SIG-M5 (cell line): Measurements from ENCODE around the gene OR2T8.
"Not testable (repeated sequence)": the region's sequence is repeated elsewhere in the genome, so short reads cannot be mapped to it uniquely, and the experiment has no call there.

ENCODE experiments used
- DNase-seq: peaks from one replicate; lab custom pipeline; 2025; lab: John Stamatoyannopoulos, UW

The OR2T8 gene, protein sequence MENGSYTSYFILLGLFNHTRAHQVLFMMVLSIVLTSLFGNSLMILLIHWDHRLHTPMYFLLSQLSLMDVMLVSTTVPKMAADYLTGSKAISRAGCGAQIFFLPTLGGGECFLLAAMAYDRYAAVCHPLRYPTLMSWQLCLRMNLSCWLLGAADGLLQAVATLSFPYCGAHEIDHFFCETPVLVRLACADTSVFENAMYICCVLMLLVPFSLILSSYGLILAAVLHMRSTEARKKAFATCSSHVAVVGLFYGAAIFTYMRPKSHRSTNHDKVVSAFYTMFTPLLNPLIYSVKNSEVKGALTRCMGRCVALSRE

GRCh38 chr1:247919952-247920351, at the start of gene OR2T8:
TSS of gene OR2T8 (plus strand) at chr1:247920252. CDS start at chr1:247921018, 766 bp downstream.
- DNase-seq: no peak

DNA sequence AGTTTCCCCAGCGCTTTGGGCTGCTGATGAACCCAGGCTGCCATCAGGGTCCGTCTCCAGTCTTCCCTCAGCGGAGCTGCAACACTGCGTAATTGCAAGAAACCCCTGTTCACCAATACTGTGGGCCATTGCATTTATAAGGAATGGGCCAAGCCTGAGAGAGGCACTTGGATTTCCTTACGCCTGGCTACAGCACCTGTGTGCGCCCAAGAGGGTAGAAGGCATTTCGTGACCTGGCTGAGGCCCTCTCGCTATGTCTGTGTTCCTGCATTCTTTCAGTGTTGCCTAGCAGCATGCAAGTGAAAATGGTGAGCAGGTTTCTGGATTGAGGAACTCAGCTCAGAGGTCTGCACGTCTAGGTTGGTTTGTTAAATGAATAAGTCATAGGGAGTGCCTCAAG, 36.7 kb upstream of the OR2T8 start:
- DNase-seq: no peak

GRCh38 chr1:247884797-247885413, 35.1 kb upstream of the OR2T8 start:
- no peak for DNase-seq

GRCh38 chr1:247895163-247895637, 24.9 kb upstream of the OR2T8 start, which contains the start of gene OR2W3:
TSS of gene OR2W3 (plus strand) at chr1:247895587. CDS start at chr1:247895587, 0 bp downstream.
- DNase-seq: no peak

DNA sequence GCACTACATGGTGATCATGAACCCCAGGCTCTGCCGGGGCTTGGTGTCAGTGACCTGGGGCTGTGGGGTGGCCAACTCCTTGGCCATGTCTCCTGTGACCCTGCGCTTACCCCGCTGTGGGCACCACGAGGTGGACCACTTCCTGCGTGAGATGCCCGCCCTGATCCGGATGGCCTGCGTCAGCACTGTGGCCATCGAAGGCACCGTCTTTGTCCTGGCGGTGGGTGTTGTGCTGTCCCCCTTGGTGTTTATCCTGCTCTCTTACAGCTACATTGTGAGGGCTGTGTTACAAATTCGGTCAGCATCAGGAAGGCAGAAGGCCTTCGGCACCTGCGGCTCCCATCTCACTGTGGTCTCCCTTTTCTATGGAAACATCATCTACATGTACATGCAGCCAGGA, 24.1 kb upstream of the OR2T8 start:
- DNase-seq: no peak

DNA sequence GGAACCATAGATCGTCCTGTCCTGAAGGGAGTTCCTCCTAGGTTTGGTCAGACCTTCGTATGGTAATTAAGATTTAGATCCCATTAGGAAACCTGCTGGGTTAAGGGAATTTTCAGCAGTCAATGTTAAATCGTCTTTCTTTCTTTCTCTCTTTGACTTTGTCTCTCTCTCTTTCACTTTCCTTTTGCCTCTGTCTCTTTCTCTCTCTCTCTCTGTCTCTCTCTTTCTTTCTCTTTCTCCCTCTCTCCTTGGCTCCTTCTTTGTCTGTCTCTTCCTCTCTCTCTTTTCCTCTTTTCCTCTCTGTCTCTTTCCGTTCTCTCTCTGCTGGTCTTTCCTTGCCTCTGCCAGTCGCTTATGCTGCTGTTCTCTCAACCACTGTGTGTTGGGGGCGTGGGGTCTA, 15.9 kb upstream of the OR2T8 start:
- no peak for DNase-seq

GRCh38 chr1:247905181-247905580, 14.9 kb upstream of the OR2T8 start:
- no peak for DNase-seq

GRCh38 chr1:247905910-247906503, 14.0 kb upstream of the OR2T8 start:
- no peak for DNase-seq

GRCh38 chr1:247906504-247907047, 13.5 kb upstream of the OR2T8 start:
- no peak for DNase-seq

DNA sequence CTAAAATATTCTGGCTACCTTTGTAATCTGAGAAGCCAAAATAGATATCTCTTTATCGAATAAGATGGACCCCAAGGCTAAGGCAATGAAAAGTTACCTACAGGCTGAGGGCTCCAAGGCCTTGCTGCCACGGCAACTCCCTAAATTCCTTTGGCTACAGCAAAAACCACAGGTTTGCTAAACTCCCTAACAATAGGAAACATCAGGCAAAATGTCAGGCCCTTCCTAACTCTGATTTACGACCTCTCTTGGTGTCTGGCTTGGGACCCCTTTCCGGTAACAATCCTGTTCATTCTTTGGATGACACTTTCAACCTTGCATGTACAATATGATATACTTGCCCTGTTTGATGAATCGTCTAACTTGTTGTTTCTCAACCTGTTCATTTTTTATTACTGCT, 11.3 kb upstream of the OR2T8 start:
- no peak for DNase-seq

DNA sequence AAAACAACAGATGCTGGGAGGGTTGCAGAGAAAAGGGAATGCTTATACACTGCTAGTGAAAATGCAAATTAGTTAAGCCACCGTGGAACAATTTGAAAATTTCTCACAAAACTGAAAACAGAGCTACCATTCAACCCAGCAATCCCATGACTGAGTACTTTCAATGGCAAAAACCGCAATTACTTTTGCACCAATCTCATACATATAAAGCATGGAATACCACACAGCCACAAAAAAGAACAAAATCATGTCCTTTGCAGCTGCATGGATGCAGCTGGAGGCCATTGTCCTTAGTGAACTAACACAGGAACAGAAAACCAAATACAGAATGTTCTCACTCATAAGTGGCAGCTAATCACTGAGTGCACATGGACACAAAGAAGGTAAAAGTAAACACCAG, 6.3 kb upstream of the OR2T8 start:
- DNase-seq: no peak

GRCh38 chr1:247914941-247915662, 5.0 kb upstream of the OR2T8 start:
- DNase-seq: no peak

DNA sequence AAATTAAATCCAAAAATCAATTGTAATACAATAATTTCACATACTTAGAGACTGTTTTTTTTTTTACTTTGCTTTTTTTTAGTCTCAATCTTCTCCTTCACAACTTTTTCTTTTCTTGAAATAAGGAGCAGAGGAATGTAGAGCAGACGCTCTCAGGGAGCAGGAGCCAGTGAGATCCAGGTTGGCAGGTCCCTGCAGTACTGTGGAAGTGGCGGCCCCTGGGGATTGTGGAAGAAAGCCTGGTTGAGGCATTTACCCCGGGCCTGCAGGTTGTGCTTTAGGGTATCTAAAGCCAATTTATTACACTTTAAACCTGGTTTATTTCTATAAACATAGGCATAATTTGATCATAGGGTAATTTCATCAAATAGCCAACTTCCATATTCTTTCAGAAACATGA, 3.9 kb downstream of the OR2T8 start:
- DNase-seq: no peak

DNA sequence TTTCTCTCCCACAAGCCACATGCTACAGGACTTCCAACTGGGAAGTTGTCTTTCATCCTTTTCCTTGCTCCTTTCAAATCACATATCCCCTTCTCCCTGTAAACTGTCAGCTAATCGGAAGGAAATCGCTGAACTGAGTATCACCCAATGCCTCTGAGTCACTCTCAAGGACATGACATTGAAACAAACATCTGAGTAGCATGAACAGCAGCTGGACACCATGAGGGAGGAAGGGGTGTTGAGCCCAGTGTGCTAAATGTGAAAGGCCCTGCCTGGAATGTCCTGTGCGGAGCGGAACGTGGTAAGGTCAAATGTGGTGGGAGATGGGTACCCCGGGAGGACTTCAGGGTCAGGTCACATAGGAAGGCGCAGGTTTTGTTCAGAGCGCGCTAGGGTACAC, 4.8 kb downstream of the OR2T8 start, which contains the start of gene OR2AJ1:
Gene OR2AJ1, plus strand, starts transcription at position 22 of the 400 bp plus-strand sequence. CDS start 8,880 bp downstream, outside the sequence.
- DNase-seq: no peak

DNA sequence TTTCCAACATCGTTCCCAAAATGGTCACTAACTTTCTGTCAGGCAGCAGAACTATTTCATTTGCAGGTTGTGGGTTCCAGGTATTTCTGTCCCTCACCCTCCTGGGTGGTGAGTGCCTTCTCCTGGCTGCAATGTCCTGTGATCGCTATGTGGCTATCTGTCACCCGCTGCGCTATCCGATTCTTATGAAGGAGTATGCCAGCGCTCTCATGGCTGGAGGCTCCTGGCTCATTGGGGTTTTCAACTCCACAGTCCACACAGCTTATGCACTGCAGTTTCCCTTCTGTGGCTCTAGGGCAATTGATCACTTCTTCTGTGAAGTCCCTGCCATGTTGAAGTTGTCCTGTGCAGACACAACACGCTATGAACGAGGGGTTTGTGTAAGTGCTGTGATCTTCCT, 13.9 kb downstream of the OR2T8 start:
- DNase-seq: no peak

GRCh38 chr1:247935781-247936180, 15.7 kb downstream of the OR2T8 start:
- DNase-seq: no peak

- DNase-seq: no peak
Observed at GRCh38 chr1:247936415-247936814, 16.4 kb downstream of the OR2T8 start.

- not testable (repeated sequence) for DNase-seq
Observed at GRCh38 chr1:247936965-247937734, 17.1 kb downstream of the OR2T8 start.

GRCh38 chr1:247942624-247943023, 22.6 kb downstream of the OR2T8 start:
- DNase-seq: no peak

- DNase-seq: no peak
Observed at GRCh38 chr1:247948558-247948957, 28.5 kb downstream of the OR2T8 start, which contains the start of gene OR2L8. TSS of gene OR2L8 (plus strand) at chr1:247948858. CDS start at chr1:247948858, 0 bp downstream.

GRCh38 chr1:247953408-247953807, 33.4 kb downstream of the OR2T8 start:
- no peak for DNase-seq
